Measurements from ENCODE around the gene MCL1. TPM values are rescaled to one million over a fixed set of nuclear protein-coding genes. Genes with fewer than 3 reads are reported as not detected.

Gene MCL1
- total and polyA plus RNA-seq, 2 donors (not counting 1 experiment from before 2014, with no cell fraction given): 108 to 233 TPM

DNA sequence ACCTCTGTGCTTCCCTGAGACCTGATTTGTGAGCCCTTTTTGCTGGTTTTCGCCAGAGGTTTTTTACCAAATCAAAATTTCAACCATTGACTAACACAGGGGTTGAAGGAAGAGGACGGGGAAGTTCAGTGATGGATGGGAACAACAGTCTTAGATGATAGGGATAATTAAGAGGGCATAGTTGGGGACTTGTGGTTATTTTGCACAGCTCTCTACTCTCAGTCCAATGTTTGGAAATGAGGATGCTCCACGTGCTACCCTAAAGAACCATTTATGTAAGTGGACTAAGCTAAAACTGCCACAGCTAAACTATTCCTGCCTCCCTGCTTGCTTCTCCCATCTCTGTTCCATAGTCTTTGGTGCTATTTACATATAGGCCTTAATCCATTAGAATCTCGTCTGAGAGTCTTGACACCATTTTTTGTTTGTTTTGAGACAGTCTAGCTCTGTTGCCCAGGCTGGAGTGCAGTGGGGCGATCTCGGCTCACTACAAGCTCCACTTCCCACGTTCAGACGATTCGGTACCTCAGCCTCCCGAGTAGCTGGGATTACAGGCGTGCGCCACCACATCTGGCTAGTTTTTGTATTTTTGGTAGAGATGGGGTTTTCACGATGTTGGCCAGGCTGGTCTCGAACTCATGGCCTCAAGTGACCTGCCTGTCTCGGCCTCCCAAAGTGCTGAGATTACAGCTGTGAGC lies 684 bp upstream of the MCL1 start:
- Histone ChIP-seq H3K4me3 (replicated peaks in 1 of 4; ENCODE audit: control extremely low read depth in 1 of 4, insufficient read depth in 1 of 4, low read depth in 3 of 4, low read length in 4 of 4) (peak overlapping the region; percentile 54 to 62 (median 60)), H3K27ac (ENCODE audit: insufficient read depth, low read length) (peak overlapping the region; percentile 97), H3K4me2 (ENCODE audit: extremely low read depth, insufficient read depth, low read length) (peak overlapping the region; percentile 93), H3K4me1 (ENCODE audit: control insufficient read depth, extremely low read depth, insufficient read depth, low read length) (peaks cover 3% of the 10 kb centered on the region), H3K36me3 (ENCODE audit: control insufficient read depth, insufficient read depth, low read length) (peaks cover 19% of the 10 kb centered on the region), H3K9me3 (ENCODE audit: control insufficient read depth, insufficient read depth, low read depth, low read length) (no peaks in the 10 kb centered on the region), H3K9ac (ENCODE audit: insufficient read depth, low read length) (peak overlapping the region; percentile 70), H4K20me1 (ENCODE audit: control insufficient read depth, extremely low read depth, insufficient read depth, low read length) (peaks cover 21% of the 10 kb centered on the region), H3K79me2 (ENCODE audit: control insufficient read depth, insufficient read depth, low read length) (peaks cover 49% of the 10 kb centered on the region), H3K27me3 (ENCODE audit: control insufficient read depth, insufficient read depth, low read length) (no peaks in the 10 kb centered on the region), H2AFZ (ENCODE audit: low read length) (peak overlapping the region; percentile 43)
- no peak for TF ChIP-seq EZH2 (IDR thresholded peaks at IDR 0.05; ENCODE audit: low read length, missing control alignments)
- TF ChIP-seq, protein P1, sequence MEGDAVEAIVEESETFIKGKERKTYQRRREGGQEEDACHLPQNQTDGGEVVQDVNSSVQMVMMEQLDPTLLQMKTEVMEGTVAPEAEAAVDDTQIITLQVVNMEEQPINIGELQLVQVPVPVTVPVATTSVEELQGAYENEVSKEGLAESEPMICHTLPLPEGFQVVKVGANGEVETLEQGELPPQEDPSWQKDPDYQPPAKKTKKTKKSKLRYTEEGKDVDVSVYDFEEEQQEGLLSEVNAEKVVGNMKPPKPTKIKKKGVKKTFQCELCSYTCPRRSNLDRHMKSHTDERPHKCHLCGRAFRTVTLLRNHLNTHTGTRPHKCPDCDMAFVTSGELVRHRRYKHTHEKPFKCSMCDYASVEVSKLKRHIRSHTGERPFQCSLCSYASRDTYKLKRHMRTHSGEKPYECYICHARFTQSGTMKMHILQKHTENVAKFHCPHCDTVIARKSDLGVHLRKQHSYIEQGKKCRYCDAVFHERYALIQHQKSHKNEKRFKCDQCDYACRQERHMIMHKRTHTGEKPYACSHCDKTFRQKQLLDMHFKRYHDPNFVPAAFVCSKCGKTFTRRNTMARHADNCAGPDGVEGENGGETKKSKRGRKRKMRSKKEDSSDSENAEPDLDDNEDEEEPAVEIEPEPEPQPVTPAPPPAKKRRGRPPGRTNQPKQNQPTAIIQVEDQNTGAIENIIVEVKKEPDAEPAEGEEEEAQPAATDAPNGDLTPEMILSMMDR (conservative IDR thresholded peaks at IDR 0.05 in 1 of 2, IDR thresholded peaks at IDR 0.05 in 1 of 2; ENCODE audit: low read depth in 1 of 2, low read length in 2 of 2): no peak
- no peak for DNase-seq (ENCODE audit: low read depth in 2 of 2)

DNA sequence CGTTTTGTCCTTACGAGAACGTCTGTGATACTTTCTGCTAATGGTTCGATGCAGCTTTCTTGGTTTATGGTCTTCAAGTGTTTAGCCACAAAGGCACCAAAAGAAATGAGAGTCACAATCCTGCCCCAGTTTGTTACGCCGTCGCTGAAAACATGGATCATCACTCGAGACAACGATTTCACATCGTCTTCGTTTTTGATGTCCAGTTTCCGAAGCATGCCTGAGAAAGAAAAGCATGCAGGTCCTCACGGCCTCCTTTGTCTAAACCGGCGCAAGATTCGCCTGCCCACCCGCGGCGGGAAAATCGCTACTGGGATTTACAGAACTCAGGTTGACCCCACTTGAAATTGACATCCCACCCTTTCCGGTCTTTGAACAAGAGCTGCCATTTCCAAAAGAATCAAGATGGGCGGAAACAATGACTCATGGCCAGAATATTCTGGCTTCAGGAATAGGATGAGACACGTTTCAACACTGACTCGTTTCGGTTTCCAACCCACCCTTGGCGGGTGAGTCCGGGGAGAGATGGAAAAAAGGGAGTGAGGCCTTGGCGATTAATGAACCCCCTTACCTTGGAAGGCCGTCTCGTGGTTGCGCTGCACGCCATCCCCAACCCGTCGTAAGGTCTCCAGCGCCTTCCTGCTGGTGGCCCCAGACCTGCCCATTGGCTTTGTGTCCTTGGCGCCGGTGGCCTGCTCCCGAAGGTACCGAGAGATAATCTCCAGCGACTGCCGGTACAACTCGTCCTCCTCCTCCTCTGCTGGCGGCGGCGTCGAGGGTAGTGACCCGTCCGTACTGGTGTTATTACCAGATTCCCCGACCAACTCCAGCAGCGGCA lies 919 bp downstream of the MCL1 start:
- DNase-seq (ENCODE audit: low read depth in 2 of 2): peak; percentile 92
- Histone ChIP-seq H3K27ac (ENCODE audit: insufficient read depth, low read length) (peak overlapping the region; percentile 100), H3K9ac (ENCODE audit: insufficient read depth, low read length) (peak overlapping the region; percentile 100), H4K20me1 (ENCODE audit: control insufficient read depth, extremely low read depth, insufficient read depth, low read length) (peaks cover 21% of the 10 kb centered on the region), H3K9me3 (ENCODE audit: control insufficient read depth, insufficient read depth, low read depth, low read length) (no peaks in the 10 kb centered on the region), H3K4me3 (replicated peaks in 1 of 4; ENCODE audit: control extremely low read depth in 1 of 4, insufficient read depth in 1 of 4, low read depth in 3 of 4, low read length in 4 of 4) (peak overlapping the region; percentile 90 to 100 (median 94)), H3K4me1 (ENCODE audit: control insufficient read depth, extremely low read depth, insufficient read depth, low read length) (peaks cover 7% of the 10 kb centered on the region), H3K4me2 (ENCODE audit: extremely low read depth, insufficient read depth, low read length) (no peak overlapping the region), H3K36me3 (ENCODE audit: control insufficient read depth, insufficient read depth, low read length) (peaks cover 20% of the 10 kb centered on the region), H3K79me2 (ENCODE audit: control insufficient read depth, insufficient read depth, low read length) (peaks cover 63% of the 10 kb centered on the region), H2AFZ (ENCODE audit: low read length) (no peak overlapping the region), H3K27me3 (ENCODE audit: control insufficient read depth, insufficient read depth, low read length) (no peaks in the 10 kb centered on the region)
- TF ChIP-seq, protein P1 (conservative IDR thresholded peaks at IDR 0.05 in 1 of 2, IDR thresholded peaks at IDR 0.05 in 1 of 2; ENCODE audit: low read depth in 1 of 2, low read length in 2 of 2): no peak

DNA sequence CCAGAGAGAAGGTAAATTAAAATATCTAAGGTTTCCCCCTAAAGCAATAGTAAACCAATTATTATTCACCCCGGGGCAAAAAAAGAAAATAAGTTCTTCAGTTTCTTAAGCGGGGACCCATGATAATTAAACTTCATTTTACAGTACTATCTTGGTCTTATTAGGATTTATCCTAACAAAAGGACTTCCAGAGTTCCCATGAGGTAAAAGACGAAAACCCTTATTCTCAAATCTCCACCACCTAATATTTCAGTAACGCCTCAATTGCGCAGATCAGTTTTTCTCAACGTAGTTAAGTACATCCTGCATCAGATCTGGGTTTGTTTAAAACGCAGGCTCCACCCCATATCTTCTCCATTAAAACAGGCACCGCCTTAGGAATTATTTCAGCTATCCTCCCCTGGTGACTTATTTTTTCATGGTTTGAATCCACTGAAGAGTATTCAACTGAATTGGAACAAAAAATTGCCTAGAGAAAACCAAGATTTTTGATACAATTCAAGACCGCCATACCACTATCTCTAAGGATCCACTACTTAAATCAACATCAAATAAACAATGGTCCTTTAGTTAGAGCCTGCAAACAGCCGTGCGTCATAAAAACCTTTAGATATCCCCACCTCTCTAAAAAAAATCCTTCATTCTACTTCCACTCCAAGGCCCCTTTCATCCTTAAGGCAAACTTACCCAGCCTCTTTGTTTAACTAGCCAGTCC lies 1.7 kb downstream of the MCL1 start:
- TF ChIP-seq EZH2 (IDR thresholded peaks at IDR 0.05; ENCODE audit: low read length, missing control alignments): no peak
- TF ChIP-seq, protein P1 (conservative IDR thresholded peaks at IDR 0.05 in 1 of 2, IDR thresholded peaks at IDR 0.05 in 1 of 2; ENCODE audit: low read depth in 1 of 2, low read length in 2 of 2): no peak
- Histone ChIP-seq H2AFZ (ENCODE audit: low read length) (no peak overlapping the region), H3K9me3 (ENCODE audit: control insufficient read depth, insufficient read depth, low read depth, low read length) (no peaks in the 10 kb centered on the region), H3K4me3 (replicated peaks in 1 of 4; ENCODE audit: control extremely low read depth in 1 of 4, insufficient read depth in 1 of 4, low read depth in 3 of 4, low read length in 4 of 4) (peak overlapping the region; percentile 90 to 100 (median 94)), H3K79me2 (ENCODE audit: control insufficient read depth, insufficient read depth, low read length) (peaks cover 69% of the 10 kb centered on the region), H3K4me1 (ENCODE audit: control insufficient read depth, extremely low read depth, insufficient read depth, low read length) (peaks cover 13% of the 10 kb centered on the region), H4K20me1 (ENCODE audit: control insufficient read depth, extremely low read depth, insufficient read depth, low read length) (peaks cover 21% of the 10 kb centered on the region), H3K9ac (ENCODE audit: insufficient read depth, low read length) (peak overlapping the region; percentile 100), H3K27me3 (ENCODE audit: control insufficient read depth, insufficient read depth, low read length) (no peaks in the 10 kb centered on the region), H3K36me3 (ENCODE audit: control insufficient read depth, insufficient read depth, low read length) (peaks cover 26% of the 10 kb centered on the region), H3K27ac (ENCODE audit: insufficient read depth, low read length) (peak overlapping the region; percentile 100), H3K4me2 (ENCODE audit: extremely low read depth, insufficient read depth, low read length) (peak overlapping the region; percentile 72)
- DNase-seq (ENCODE audit: low read depth in 2 of 2): peak; percentile 34 to 78
